GM23338 (cell line): ENCODE measurements around the gene ETFBKMT.

ENCODE experiments used
- EZH2 ChIP-seq: fragments of 200-600 bp; sonication (generic); IDR thresholded peaks from one replicate; pipeline ENCODE4 v1.8.0; 2017; ENCODE audit warnings: antibody characterized with exemption, mild to moderate bottlenecking, low read depth; ENCODE audit not compliant: unreplicated experiment
- EZH2phosphoT487 ChIP-seq: fragments of 200-600 bp; sonication (generic); IDR thresholded peaks from one replicate; pipeline ENCODE4 v1.8.1; 2018; ENCODE audit warnings: antibody characterized with exemption; ENCODE audit not compliant: unreplicated experiment
- JUNB ChIP-seq: IDR thresholded peaks from one replicate; pipeline ENCODE4 v1.6.1; 2016; ENCODE audit warnings: antibody characterized with exemption; ENCODE audit not compliant: unreplicated experiment
- POLR2AphosphoS5 ChIP-seq: IDR thresholded peaks from 2 replicates; pipeline ENCODE4 v1.6.1; 2016; ENCODE audit warnings: antibody characterized with exemption, low read depth
- REST ChIP-seq: IDR thresholded peaks from one replicate; pipeline ENCODE4 v1.6.1; 2018; ENCODE audit warnings: antibody characterized with exemption; ENCODE audit not compliant: unreplicated experiment
- ZNF331 ChIP-seq: fragments of 250-450 bp; sonication (Bioruptor Pico); IDR thresholded peaks from 2 replicates; pipeline ENCODE4 v1.5.0; 2020; ENCODE audit warnings: low read depth, mild to moderate bottlenecking, moderate library complexity
- TF ChIP-seq, protein P1 (sequence below), 2 experiments: fragments of 200-600 bp in 1 of 2; sonication (generic) in 1 of 2; conservative IDR thresholded peaks; 2 replicates each; pipeline versions ENCODE4 v1.5.1 to v1.6.1; 2016 to 2017; ENCODE audit warnings: antibody characterized with exemption in 2 of 2, low read depth in 2 of 2, mild to moderate bottlenecking in 2 of 2, moderate library complexity in 1 of 2

- TF ChIP-seq JUNB (no peak), POLR2AphosphoS5 (no peak), ZNF331 (CRISPR knock-in tag) (no peak), REST (no peak), EZH2 (no peak), EZH2phosphoT487 (no peak)
- TF ChIP-seq, protein P1, sequence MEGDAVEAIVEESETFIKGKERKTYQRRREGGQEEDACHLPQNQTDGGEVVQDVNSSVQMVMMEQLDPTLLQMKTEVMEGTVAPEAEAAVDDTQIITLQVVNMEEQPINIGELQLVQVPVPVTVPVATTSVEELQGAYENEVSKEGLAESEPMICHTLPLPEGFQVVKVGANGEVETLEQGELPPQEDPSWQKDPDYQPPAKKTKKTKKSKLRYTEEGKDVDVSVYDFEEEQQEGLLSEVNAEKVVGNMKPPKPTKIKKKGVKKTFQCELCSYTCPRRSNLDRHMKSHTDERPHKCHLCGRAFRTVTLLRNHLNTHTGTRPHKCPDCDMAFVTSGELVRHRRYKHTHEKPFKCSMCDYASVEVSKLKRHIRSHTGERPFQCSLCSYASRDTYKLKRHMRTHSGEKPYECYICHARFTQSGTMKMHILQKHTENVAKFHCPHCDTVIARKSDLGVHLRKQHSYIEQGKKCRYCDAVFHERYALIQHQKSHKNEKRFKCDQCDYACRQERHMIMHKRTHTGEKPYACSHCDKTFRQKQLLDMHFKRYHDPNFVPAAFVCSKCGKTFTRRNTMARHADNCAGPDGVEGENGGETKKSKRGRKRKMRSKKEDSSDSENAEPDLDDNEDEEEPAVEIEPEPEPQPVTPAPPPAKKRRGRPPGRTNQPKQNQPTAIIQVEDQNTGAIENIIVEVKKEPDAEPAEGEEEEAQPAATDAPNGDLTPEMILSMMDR (conservative IDR thresholded peaks at IDR 0.05; ENCODE audit: low read depth in 2 of 2), result no peak
Measured at GRCh38 chr12:31612819-31613218, 46.7 kb upstream of the ETFBKMT start.
